H1 (cell line): ENCODE results near the gene COLEC12. TPM values are rescaled to one million over a fixed set of nuclear protein-coding genes. Genes with fewer than 3 reads are reported as not detected.

Experiments
- CTCF ChIA-PET: fragments of 300-600 bp; sonication (Branson Sonifier 250); formaldehyde crosslinking; loops from one replicate; lab custom pipeline; 2021; ENCODE audit not compliant: partially characterized antibody; lab: Charles Lee
- POLR2A ChIA-PET: fragments of 300-600 bp; sonication (Branson Sonifier 250); formaldehyde crosslinking; loops from one replicate; lab custom pipeline; 2021; ENCODE audit warnings: inconsistent platforms; ENCODE audit not compliant: partially characterized antibody; lab: Charles Lee
- DNase-seq, 2 experiments: peaks; one replicate each; pipeline versions ENCODE4 v3.0.0 to v3.0.0-alpha.2; 2010 to 2022; ENCODE audit warnings: low spot score in 2 of 2, low read depth in 1 of 2, mixed read lengths in 1 of 2
- FAIRE-seq: peaks from 2 replicates; lab custom pipeline; 2011; peaks lifted over from hg19 to GRCh38; lab: Jason Lieb, UNC
- H2AFZ ChIP-seq: 2 replicates; pipeline ENCODE4 v1.8.1; 2012; ENCODE audit warnings: low read length, inconsistent platforms
- H2AK5ac ChIP-seq: 2 replicates; pipeline ENCODE4 v1.6.1; 2013; ENCODE audit warnings: low read depth, low read length
- H2BK120ac ChIP-seq: replicated peaks from 2 replicates; pipeline ENCODE3; 2013; ENCODE audit warnings: low read depth, low read length, inconsistent platforms
- H2BK12ac ChIP-seq: 2 replicates; pipeline ENCODE4 v1.6.1; 2013; ENCODE audit warnings: low read depth, low read length
- H2BK15ac ChIP-seq: 2 replicates; pipeline ENCODE4 v1.6.1; 2013; ENCODE audit warnings: low read length
- H2BK20ac ChIP-seq: 2 replicates; pipeline ENCODE4 v1.6.1; 2013; ENCODE audit warnings: low read length
- H2BK5ac ChIP-seq: 2 replicates; pipeline ENCODE4 v1.6.1; 2013; ENCODE audit warnings: low read depth, low read length
- H3K14ac ChIP-seq: 2 replicates; pipeline ENCODE4 v1.6.1; 2013; ENCODE audit warnings: inconsistent platforms; ENCODE audit not compliant: insufficient read length
- H3K18ac ChIP-seq: 2 replicates; pipeline ENCODE4 v1.6.1; 2013; ENCODE audit warnings: low read length; ENCODE audit errors: extremely low read depth
- H3K23ac ChIP-seq: 2 replicates; pipeline ENCODE4 v1.6.1; 2013; ENCODE audit warnings: inconsistent platforms; ENCODE audit not compliant: insufficient read length
- H3K23me2 ChIP-seq: 2 replicates; pipeline ENCODE4 v1.6.1; 2013; ENCODE audit warnings: low read depth, low read length
- H3K27ac ChIP-seq: 2 replicates; pipeline ENCODE4 v1.6.1; 2011; ENCODE audit warnings: low read depth, low read length, inconsistent platforms
- H3K27me3 ChIP-seq, 4 experiments: replicated peaks in 1 of 4; 1 replicate in 1 of 4; 2 replicates in 3 of 4; pipeline versions ENCODE4 v1.6.1 to v1.8.1; 2011 to 2013; ENCODE audit warnings: low read length in 3 of 4, mild to moderate bottlenecking in 3 of 4, inconsistent platforms in 2 of 4, mixed read lengths in 2 of 4, moderate library complexity in 1 of 4; ENCODE audit not compliant: control insufficient read depth in 3 of 4, insufficient read depth in 3 of 4; ENCODE audit errors: extremely low read depth in 1 of 4
- H3K36me3 ChIP-seq, 4 experiments: 2 replicates each; pipeline versions ENCODE4 v1.6.1 to v1.8.1; 2011 to 2013; ENCODE audit warnings: mild to moderate bottlenecking in 4 of 4, low read length in 3 of 4, moderate library complexity in 2 of 4, control low read depth in 1 of 4, inconsistent platforms in 1 of 4; ENCODE audit not compliant: insufficient read depth in 4 of 4, control insufficient read depth in 2 of 4
- H3K4ac ChIP-seq: replicated peaks from 2 replicates; pipeline ENCODE3; 2013; ENCODE audit warnings: low read length, low read depth, mixed read lengths, inconsistent platforms; ENCODE audit not compliant: insufficient read length
- H3K4me1 ChIP-seq, 4 experiments: replicated peaks in 1 of 4; 1 replicate in 1 of 4; 2 replicates in 3 of 4; pipeline versions ENCODE4 v1.6.1 to v1.8.1; 2011 to 2013; ENCODE audit warnings: low read length in 3 of 4, inconsistent platforms in 2 of 4, mixed read lengths in 1 of 4; ENCODE audit not compliant: insufficient read depth in 4 of 4, control insufficient read depth in 3 of 4
- H3K4me2 ChIP-seq, 2 experiments: 2 replicates each; pipeline versions ENCODE4 v1.6.1 to v1.8.1; 2011 to 2013; ENCODE audit warnings: low read depth in 2 of 2, low read length in 2 of 2, control low read depth in 1 of 2, inconsistent platforms in 1 of 2, mild to moderate bottlenecking in 1 of 2; ENCODE audit not compliant: insufficient read depth in 1 of 2
- H3K4me3 ChIP-seq, 4 experiments: fragments of 200-600, 300-600 bp in 1 of 4; sonication (generic), shearing (Covaris generic), sonication (Bioruptor Twin) in 1 of 4; 2 replicates each; pipeline versions ENCODE4 v1.5.1 to v1.8.1; 2011 to 2016; ENCODE audit warnings: low read length in 4 of 4, low read depth in 3 of 4, control low read depth in 2 of 4, inconsistent platforms in 2 of 4, mild to moderate bottlenecking in 2 of 4, mixed read lengths in 1 of 4, moderate library complexity in 1 of 4; ENCODE audit not compliant: insufficient read depth in 2 of 4; ENCODE audit errors: extremely low read depth in 1 of 4
- H3K56ac ChIP-seq: replicated peaks from 2 replicates; pipeline ENCODE3; 2013; ENCODE audit warnings: low read depth, mild to moderate bottlenecking, mixed read lengths, low read length, inconsistent platforms; ENCODE audit not compliant: insufficient read length
- H3K79me1 ChIP-seq: 2 replicates; pipeline ENCODE4 v1.6.1; 2013; ENCODE audit warnings: low read depth, low read length, control low read depth
- H3K79me2 ChIP-seq, 2 experiments: 2 replicates each; pipeline versions ENCODE4 v1.6.1 to v1.8.1; 2012 to 2013; ENCODE audit warnings: low read length in 2 of 2, mild to moderate bottlenecking in 2 of 2, inconsistent platforms in 1 of 2; ENCODE audit not compliant: insufficient read depth in 2 of 2, control insufficient read depth in 1 of 2
- H3K9ac ChIP-seq, 4 experiments: replicated peaks in 1 of 4; 1 replicate in 1 of 4; 2 replicates in 3 of 4; pipeline versions ENCODE4 v1.6.1 to v1.8.1; 2011 to 2013; ENCODE audit warnings: low read depth in 3 of 4, low read length in 3 of 4, control low read depth in 2 of 4, mild to moderate bottlenecking in 2 of 4, moderate library complexity in 2 of 4, inconsistent platforms in 1 of 4; ENCODE audit errors: extremely low read depth in 1 of 4
- H3K9me3 ChIP-seq, 2 experiments: 2 replicates each; pipeline versions ENCODE4 v1.6.1 to v1.8.1; 2012 to 2013; ENCODE audit warnings: mild to moderate bottlenecking in 2 of 2, moderate library complexity in 2 of 2, control low read depth in 1 of 2, inconsistent platforms in 1 of 2, low read depth in 1 of 2, low read length in 1 of 2, mixed read lengths in 1 of 2; ENCODE audit not compliant: insufficient read depth in 2 of 2
- H4K20me1 ChIP-seq, 2 experiments: replicated peaks in 1 of 2; 2 replicates each; pipeline versions ENCODE3 to v1.8.1; 2011 to 2013; ENCODE audit warnings: inconsistent platforms in 2 of 2, low read length in 2 of 2, mild to moderate bottlenecking in 1 of 2; ENCODE audit not compliant: insufficient read depth in 2 of 2, control insufficient read depth in 1 of 2
- H4K5ac ChIP-seq: 2 replicates; pipeline ENCODE4 v1.6.1; 2013; ENCODE audit warnings: low read length, low read depth, mixed read lengths, inconsistent platforms; ENCODE audit not compliant: insufficient read length
- H4K8ac ChIP-seq: 2 replicates; pipeline ENCODE4 v1.8.0; 2013; ENCODE audit warnings: mild to moderate bottlenecking, moderate library complexity, low read length, inconsistent platforms; ENCODE audit not compliant: insufficient read depth; ENCODE audit errors: extremely low read depth
- H4K91ac ChIP-seq: replicated peaks from 2 replicates; pipeline ENCODE3; 2013; ENCODE audit warnings: low read length, mixed read lengths, inconsistent platforms; ENCODE audit not compliant: insufficient read length
- ASH2L ChIP-seq: fragments of 200-600, 300-600 bp; sonication (generic); IDR thresholded peaks from one replicate; pipeline ENCODE4 v1.7.1; 2017; ENCODE audit warnings: low read length
- RAD21 ChIP-seq, 2 experiments: IDR thresholded peaks in 1 of 2; conservative IDR thresholded peaks in 1 of 2; 2 replicates each; pipeline ENCODE4 v1.6.1; 2011; ENCODE audit warnings: low read depth in 2 of 2, low read length in 2 of 2, improper control_type of control experiment in 1 of 2, inconsistent platforms in 1 of 2, mild to moderate bottlenecking in 1 of 2, moderate library complexity in 1 of 2
- SP2 ChIP-seq: IDR thresholded peaks from 2 replicates; pipeline ENCODE4 v1.6.1; 2012; ENCODE audit warnings: mild to moderate bottlenecking, low read length, inconsistent platforms
- WGBS, 2 experiments: shearing (Covaris generic) in 1 of 2; methylation state at CpG; one replicate each; pipeline versions ENCODE4 v1.1.6 to v1.1.7; 2013 to 2015; ENCODE audit warnings: low lambda C conversion rate in 2 of 2, mixed read lengths in 2 of 2, inconsistent platforms in 1 of 2, low coverage in 1 of 2, missing lambda C conversion rate in 1 of 2; ENCODE audit not compliant: insufficient replicate concordance in 2 of 2, insufficient coverage in 1 of 2, insufficient read length in 1 of 2; ENCODE audit errors: extremely low coverage in 1 of 2, missing lambda C conversion rate in 1 of 2; 5-methylcytosine and 5-hydroxymethylcytosine counted together
- polyA plus RNA-seq, 7 experiments: library from polyadenylated mRNA; depleted of rRNA in 3 of 7; stranded (reverse) in 5 of 7; unstranded in 2 of 7; fragments of >200 nt in 5 of 7; fragments of 200-250 nt in 2 of 7; gene quantifications; 1 replicate in 5 of 7; 2 replicates in 1 of 7; 4 replicates in 1 of 7; pipeline versions ENCODE4 v1.2.1 to v1.2.3, GENCODE V29; 2011 to 2013; ENCODE audit warnings: missing spikeins in 2 of 7, mixed read lengths in 2 of 7
- total RNA-seq: library from RNA; stranded (reverse); fragmentation: NEBNext Ultra II Directional; extraction: Animal tissue kit (Norgen Biotek cat#: 25700); gene quantifications from 2 replicates; pipeline ENCODE4 v1.2.1, GENCODE V29; 2021

COLEC12 gene
- total and polyA plus RNA-seq, 2 of the 8 experiments (the other 6 are each of a cell fraction or from before 2014, with no cell fraction given) = 0.44 to 2.3 TPM

DNA sequence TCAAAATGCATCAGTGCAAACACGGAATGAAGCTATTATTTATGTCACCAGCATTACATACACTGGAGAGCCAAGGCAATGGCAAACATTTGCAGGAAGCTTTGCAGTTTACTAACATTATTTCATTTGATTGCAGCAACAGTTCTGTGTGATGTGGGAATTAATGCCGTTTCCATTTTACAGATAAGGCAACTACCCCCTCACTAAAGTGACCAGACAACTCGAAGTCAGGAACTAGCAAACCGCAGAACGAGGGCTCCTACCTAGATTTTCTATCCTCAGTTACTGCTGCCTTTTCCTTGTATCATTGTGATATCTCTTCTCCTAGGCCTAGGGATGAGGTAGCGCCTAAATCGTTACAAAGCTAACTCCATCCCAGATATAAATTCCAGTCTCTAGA lies 85.5 kb downstream of the COLEC12 start:
- no peak overlapping the region for H3K9ac ChIP-seq
- no peaks in the 10 kb centered on the region for H3K79me2 ChIP-seq
- H3K4me1 ChIP-seq = no peaks in the 10 kb centered on the region
- no peak overlapping the region for H2AK5ac ChIP-seq
- FAIRE-seq (no peak), DNase-seq (no peak)
- H3K27ac ChIP-seq = no peak overlapping the region
- no peak overlapping the region for H3K4me2 ChIP-seq
- H3K23ac ChIP-seq = no peak overlapping the region
- CTCF ChIA-PET = interaction anchor here (1.6 kb wide), 1 partner anchor 26 kb away, joined by 3 read pairs; no protein-coding TSS in a partner anchor
- no peak overlapping the region for H4K91ac ChIP-seq
- no peaks in the 10 kb centered on the region for H4K20me1 ChIP-seq
- H2BK15ac ChIP-seq = no peak overlapping the region
- no peaks in the 10 kb centered on the region for H3K79me1 ChIP-seq
- H3K56ac ChIP-seq = no peak overlapping the region
- H3K23me2 ChIP-seq = no peaks in the 10 kb centered on the region
- no peak overlapping the region for H3K4me3 ChIP-seq
- H3K9me3 ChIP-seq = no peaks in the 10 kb centered on the region
- no peak overlapping the region for H2BK120ac ChIP-seq
- H2BK12ac ChIP-seq = no peak overlapping the region
- no peak overlapping the region for H2BK20ac ChIP-seq
- H4K8ac ChIP-seq = no peak overlapping the region
- WGBS, 2 experiments = 81% methylated on average over 7 of the region's 7 CpGs; no CpG with 5 or more reads in 1 of the 2 experiments
- H2AFZ ChIP-seq = no peak overlapping the region
- H3K18ac ChIP-seq = no peak overlapping the region
- H4K5ac ChIP-seq = no peak overlapping the region
- H3K4ac ChIP-seq = no peak overlapping the region
- no peak overlapping the region for H3K14ac ChIP-seq
- no peak overlapping the region for H2BK5ac ChIP-seq
- no peaks in the 10 kb centered on the region for H3K27me3 ChIP-seq
- no peaks in the 10 kb centered on the region for H3K36me3 ChIP-seq
- POLR2A ChIA-PET = no interaction called here
- TF ChIP-seq SP2 (no peak), RAD21 (IDR thresholded peaks at IDR 0.05 in 1 of 2, conservative IDR thresholded peaks at IDR 0.05 in 1 of 2; ENCODE audit: low read depth in 2 of 2, low read length in 2 of 2) (no peak), ASH2L (no peak)
